Rectal smooth muscle tissue (tissue), 1 donor: Measurements from ENCODE around the gene FBP1.

Source experiments
- H3K27ac ChIP-seq: one replicate; pipeline ENCODE4 v1.7.0; 2013; ENCODE audit warnings: low read depth, low read length, inconsistent platforms
- H3K27me3 ChIP-seq: one replicate; pipeline ENCODE4 v1.7.0; 2013; ENCODE audit warnings: low read length; ENCODE audit not compliant: control insufficient read depth, insufficient read depth
- H3K36me3 ChIP-seq: one replicate; pipeline ENCODE4 v1.7.0; 2013; ENCODE audit warnings: low read length; ENCODE audit not compliant: control insufficient read depth, insufficient read depth
- H3K4me1 ChIP-seq: one replicate; pipeline ENCODE4 v1.7.0; 2013; ENCODE audit warnings: low read length; ENCODE audit not compliant: control insufficient read depth, insufficient read depth
- H3K4me3 ChIP-seq: one replicate; pipeline ENCODE4 v1.7.0; 2013; ENCODE audit warnings: low read length
- H3K9ac ChIP-seq: one replicate; pipeline ENCODE4 v1.7.0; 2013; ENCODE audit warnings: low read length

Gene FBP1

DNA sequence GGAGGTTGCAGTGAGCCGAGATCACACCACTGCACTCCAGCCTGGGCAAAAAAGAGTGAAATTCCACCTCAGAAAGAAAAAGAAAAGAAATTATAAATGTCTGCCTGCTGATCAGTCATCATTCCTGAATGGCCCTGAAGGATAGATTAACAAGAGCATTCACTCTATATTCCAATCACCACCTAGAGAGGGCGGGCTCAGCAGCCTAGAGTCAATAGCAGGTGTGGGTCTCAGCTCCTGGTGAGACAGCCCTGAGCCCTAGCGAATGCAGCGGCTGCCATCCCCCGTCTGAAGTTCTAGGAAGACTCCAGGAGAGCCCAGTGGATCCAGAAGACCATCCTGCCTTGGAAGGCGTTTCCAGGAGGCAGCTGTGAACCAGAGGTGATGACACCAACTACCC lies 12.0 kb downstream of the FBP1 start:
- no peak overlapping the region for H3K4me3 ChIP-seq
- H3K4me1 ChIP-seq, result no peaks in the 10 kb centered on the region
- no peak overlapping the region for H3K27ac ChIP-seq
- H3K36me3 ChIP-seq, result no peaks in the 10 kb centered on the region
- H3K27me3 ChIP-seq, result no peaks in the 10 kb centered on the region
- H3K9ac ChIP-seq, result no peak overlapping the region

DNA sequence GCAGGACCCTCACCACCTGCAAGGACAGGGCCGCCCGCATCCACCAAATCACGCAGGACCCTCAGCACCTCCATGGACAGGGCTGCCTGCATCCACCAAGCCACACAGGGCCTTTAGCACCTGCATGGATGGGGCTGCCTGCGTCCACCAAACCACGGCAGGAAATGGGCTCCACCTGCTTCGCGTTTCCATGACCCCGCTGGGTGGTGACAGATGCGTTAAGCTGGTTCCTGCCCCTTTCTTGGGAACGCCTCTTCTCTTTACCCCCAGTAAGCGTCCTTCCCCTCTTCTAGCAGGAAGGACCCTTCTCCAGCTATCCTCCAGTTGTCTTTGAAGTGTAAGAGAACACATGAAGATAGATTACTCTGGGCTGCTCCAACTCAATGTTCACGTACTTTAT lies 13.5 kb downstream of the FBP1 start:
- H3K9ac ChIP-seq, result no peak overlapping the region
- no peaks in the 10 kb centered on the region for H3K4me1 ChIP-seq
- H3K36me3 ChIP-seq, result no peaks in the 10 kb centered on the region
- no peaks in the 10 kb centered on the region for H3K27me3 ChIP-seq
- H3K4me3 ChIP-seq, result no peak overlapping the region
- H3K27ac ChIP-seq, result no peak overlapping the region

DNA sequence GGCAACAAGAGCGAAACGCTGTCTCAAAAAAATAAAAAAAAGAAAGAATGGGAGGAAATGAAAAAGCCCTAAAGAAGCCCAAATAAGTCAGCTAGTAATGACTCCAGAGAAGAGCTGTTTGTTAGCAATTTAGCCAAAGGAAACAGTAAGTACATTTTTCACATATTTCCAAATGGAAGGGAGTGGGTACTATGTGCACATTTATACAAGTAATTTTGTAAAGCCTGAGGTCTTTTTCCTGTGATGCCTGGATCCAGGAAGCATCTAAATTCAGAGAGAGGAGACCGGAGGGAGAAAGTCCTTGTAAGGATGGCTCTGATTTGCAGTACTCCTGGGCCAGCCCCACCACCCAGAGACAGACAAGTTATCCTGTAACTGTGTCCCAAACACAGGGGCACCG lies 14.7 kb downstream of the FBP1 start:
- Histone ChIP-seq H3K4me3 (no peak overlapping the region), H3K27ac (no peak overlapping the region), H3K4me1 (no peaks in the 10 kb centered on the region), H3K9ac (no peak overlapping the region), H3K27me3 (no peaks in the 10 kb centered on the region), H3K36me3 (no peaks in the 10 kb centered on the region)

DNA sequence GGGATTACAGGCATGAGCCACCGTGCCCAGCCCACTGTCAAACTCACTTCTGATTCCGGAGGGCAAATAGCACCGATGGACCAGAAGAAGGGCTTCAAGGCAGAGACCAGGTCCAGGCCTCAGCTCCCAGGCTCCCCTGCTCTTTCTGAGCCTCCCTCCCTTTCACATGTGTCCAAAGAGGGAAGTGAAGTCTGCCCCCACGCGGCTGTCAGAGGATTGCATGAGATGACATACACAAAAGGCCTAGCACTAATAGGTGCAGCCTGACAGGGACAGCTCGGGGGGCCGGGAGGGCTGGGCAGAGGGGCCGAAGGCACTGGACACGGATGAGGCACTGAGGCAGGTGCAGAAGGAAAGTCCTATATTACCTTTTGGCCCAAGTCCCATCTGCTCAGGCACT lies 16.1 kb downstream of the FBP1 start:
- no peak overlapping the region for H3K4me3 ChIP-seq
- no peaks in the 10 kb centered on the region for H3K4me1 ChIP-seq

DNA sequence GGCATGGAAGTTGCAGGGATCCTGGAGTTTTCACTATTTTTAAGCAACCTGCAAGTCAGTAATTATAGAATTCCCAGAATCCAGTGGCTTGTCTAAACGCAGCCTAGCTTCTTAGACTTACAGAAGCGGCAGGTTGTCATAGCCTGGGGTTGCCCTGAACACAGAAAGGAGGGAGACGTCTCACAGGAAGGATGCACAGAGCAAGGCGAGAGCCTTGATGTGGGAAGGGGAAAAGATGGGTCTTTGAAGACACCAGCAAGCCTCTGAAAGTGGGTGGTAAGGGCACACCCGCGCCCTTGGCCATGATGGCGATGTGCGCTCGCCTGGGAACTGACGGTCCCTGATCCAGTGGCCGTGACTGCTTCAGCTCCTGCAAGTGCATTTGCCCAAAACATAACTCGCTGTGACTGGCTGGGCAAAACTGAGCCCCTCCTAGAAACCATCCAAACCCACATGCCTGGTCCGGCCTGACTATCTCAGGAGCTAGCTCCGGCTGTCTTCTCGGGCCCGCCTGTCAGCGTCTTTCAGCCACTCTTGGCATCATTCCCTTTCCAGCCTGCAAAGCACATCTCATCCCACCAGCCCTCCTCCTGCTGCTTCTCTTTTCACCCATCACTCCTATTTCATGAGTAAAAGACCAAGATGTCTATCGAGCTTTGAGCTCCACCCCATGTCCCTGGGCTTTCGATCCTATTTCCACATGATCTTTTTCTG lies 17.1 kb downstream of the FBP1 start:
- no peaks in the 10 kb centered on the region for H3K4me1 ChIP-seq
- no peak overlapping the region for H3K4me3 ChIP-seq
- no peak overlapping the region for H3K9ac ChIP-seq
- no peaks in the 10 kb centered on the region for H3K36me3 ChIP-seq
- no peaks in the 10 kb centered on the region for H3K27me3 ChIP-seq
- H3K27ac ChIP-seq, result no peak overlapping the region

More for the DNA sequence above, 16.1 kb downstream of the FBP1 start:
- no peaks in the 10 kb centered on the region for H3K27me3 ChIP-seq
- no peaks in the 10 kb centered on the region for H3K36me3 ChIP-seq
- no peak overlapping the region for H3K9ac ChIP-seq
- no peak overlapping the region for H3K27ac ChIP-seq

DNA sequence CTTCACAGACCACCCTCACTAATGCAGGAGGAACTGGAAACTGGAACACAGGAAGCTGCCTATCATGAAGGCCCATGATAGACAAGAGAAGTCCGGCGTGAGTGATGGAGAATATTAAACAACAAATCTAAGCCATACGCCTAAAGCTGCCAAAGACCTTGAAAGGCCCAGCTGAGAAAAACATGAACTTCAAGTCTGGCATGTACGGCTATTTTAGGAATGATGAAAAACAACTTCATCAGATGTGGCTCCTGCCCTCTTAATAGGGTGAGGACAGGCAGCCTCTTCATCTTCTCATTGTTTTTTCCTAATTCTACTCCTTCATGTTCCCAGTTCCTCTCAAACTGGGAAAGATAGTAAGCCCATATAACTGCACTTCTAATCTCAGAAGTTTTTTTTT lies 20.3 kb downstream of the FBP1 start:
- no peaks in the 10 kb centered on the region for H3K36me3 ChIP-seq
- H3K9ac ChIP-seq, result no peak overlapping the region
- no peaks in the 10 kb centered on the region for H3K4me1 ChIP-seq
- no peak overlapping the region for H3K27ac ChIP-seq
- H3K27me3 ChIP-seq, result no peaks in the 10 kb centered on the region
- H3K4me3 ChIP-seq, result no peak overlapping the region

DNA sequence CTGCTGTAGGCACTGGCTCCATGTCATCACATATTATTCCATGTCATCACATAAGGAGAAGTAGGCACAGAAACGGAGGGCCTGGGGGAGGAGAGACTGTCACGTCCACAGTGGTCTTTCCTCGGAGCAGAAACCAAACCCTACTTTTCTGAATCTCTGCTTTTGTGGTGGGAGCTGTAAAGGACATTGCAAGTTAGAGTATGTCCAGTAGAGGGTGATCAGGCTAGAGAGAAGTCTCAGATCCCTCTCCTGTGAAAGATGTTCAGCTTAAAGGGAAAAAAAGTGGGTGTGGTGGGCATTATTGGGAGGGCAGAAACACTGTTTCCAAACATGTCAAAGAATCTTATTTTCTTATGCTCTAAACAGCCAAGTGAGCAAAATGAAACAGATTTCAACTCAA lies 26.3 kb downstream of the FBP1 start:
- Histone ChIP-seq H3K4me3 (no peak overlapping the region), H3K27ac (no peak overlapping the region), H3K27me3 (no peaks in the 10 kb centered on the region), H3K4me1 (no peaks in the 10 kb centered on the region), H3K36me3 (no peaks in the 10 kb centered on the region), H3K9ac (no peak overlapping the region)

DNA sequence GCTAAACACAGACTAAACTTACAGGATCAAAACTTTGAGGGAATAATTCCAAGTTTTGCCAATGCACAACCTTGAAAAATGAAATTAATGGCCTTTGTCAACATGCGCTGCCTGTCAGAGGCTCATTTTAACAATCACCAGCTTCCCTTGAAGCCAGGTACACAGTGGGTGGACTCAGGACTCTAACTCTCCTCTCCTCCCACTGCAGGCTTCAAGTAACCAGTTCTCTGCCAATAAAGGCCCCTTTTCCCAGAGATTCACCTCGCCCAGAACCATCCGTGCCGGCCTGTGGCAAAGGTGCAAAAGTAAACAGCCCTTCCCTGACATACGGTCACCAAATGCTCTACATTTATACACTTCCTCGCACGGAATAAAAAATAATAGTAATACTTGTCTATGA lies 27.2 kb downstream of the FBP1 start:
- no peak overlapping the region for H3K27ac ChIP-seq
- H3K27me3 ChIP-seq, result no peaks in the 10 kb centered on the region
- no peak overlapping the region for H3K4me3 ChIP-seq
- H3K9ac ChIP-seq, result no peak overlapping the region
- H3K4me1 ChIP-seq, result no peaks in the 10 kb centered on the region
- no peaks in the 10 kb centered on the region for H3K36me3 ChIP-seq

DNA sequence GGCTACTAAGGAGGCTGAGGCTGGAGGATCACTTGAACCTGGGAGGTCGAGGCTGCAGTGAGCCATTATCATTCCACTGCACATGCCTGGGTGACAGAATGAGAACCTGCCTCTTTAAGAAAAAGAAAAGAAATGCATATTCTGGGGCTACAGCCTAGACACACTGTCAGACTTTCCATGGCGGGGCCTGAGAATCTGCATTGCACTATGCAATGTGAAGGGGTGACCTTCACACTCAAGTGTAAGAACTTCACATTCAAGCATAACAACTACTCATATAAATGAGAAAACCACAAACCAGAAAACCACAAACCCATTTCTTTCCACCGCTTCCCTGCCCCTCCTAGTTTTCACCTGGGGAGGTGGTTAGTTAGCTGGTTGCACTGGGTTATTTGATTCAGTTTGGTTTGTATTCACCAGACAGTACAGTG lies 27.7 kb downstream of the FBP1 start:
- H3K36me3 ChIP-seq, result no peaks in the 10 kb centered on the region
- H3K27ac ChIP-seq, result no peak overlapping the region
- no peaks in the 10 kb centered on the region for H3K4me1 ChIP-seq
- no peak overlapping the region for H3K4me3 ChIP-seq
- no peak overlapping the region for H3K9ac ChIP-seq
- no peaks in the 10 kb centered on the region for H3K27me3 ChIP-seq

DNA sequence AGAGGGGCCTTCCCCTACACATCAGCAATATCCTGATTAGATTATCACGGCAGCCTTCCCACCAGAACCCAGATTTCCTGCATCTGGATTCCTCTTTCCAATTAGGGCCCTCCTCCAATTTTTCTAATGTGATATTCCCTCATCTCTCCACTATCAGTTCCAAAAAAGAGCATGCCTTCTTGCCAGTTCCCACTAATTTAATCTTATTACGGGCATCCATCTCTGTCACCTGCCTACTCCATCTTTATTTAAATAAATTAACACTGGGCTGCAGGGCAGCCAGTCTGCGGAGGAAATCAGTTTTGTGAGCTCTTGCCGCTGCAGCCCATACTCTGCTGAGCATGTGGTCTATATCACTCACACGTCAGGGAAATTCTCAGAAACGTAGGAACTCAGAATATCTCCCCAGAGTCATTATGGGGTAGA lies 29.1 kb downstream of the FBP1 start:
- Histone ChIP-seq H3K27me3 (no peaks in the 10 kb centered on the region), H3K4me1 (no peaks in the 10 kb centered on the region), H3K4me3 (no peak overlapping the region), H3K9ac (no peak overlapping the region), H3K27ac (no peak overlapping the region), H3K36me3 (no peaks in the 10 kb centered on the region)

DNA sequence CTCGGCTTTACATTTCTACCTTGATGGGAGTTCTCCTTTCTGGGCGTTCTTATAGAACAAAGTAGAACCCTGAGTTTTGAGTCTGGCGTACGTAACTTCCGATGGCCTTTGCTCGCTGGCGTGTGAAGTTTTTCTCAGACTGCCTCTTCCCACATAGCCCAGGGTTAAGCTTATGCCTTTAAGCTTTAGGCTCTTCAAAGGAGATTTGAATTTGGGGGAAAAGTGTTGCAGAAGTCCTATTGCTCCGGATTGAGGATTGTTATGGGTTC lies 32.0 kb downstream of the FBP1 start:
- Histone ChIP-seq H3K4me1 (no peaks in the 10 kb centered on the region), H3K27ac (no peak overlapping the region), H3K36me3 (no peaks in the 10 kb centered on the region), H3K9ac (no peak overlapping the region), H3K27me3 (no peaks in the 10 kb centered on the region), H3K4me3 (no peak overlapping the region)

DNA sequence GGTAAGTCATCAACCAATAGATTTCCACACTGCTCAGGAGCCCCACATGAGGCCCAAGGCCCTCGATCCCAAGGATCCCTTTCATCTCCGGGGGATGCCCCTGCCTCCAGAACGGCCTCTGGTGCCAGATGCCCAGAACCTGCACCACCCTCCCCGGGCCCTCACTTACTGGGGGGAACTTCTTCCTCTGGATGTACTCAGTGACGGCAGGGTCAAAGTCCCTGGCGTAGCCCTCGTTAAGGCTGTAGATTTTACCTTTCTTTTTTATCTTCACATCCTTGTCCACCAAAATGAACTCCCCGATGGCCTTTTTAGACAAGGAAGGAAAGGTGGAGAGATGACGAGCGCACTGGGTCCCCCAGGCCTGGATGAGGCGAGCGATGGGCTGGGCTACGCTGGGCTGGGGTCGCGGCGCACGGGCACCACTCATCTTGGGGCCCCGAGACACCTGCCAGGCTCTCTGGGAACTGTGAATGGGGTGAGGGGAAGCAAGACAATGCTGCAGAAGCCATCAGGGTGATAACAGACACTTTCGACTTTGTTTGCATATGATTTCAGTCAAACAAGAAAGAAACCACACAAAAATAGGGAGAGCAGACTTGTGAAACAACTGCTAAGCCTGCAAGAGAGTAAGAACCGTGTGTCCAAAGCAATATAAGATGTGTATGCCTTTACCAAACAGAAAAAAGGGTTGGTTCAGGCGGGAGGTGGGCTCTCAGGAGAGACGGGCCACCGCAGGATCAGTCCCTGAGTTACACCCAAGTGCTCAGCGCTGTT lies 32.5 kb downstream of the FBP1 start:
- no peaks in the 10 kb centered on the region for H3K36me3 ChIP-seq
- no peaks in the 10 kb centered on the region for H3K27me3 ChIP-seq
- H3K4me3 ChIP-seq, result no peak overlapping the region
- no peak overlapping the region for H3K27ac ChIP-seq
- no peaks in the 10 kb centered on the region for H3K4me1 ChIP-seq
- H3K9ac ChIP-seq, result no peak overlapping the region
